HCT116 (cell line): ENCODE results near the gene PTCH2. TPM values are rescaled to one million over a fixed set of nuclear protein-coding genes. Genes with fewer than 3 reads are reported as not detected.

Source experiments
- ATAC-seq: fragments of 200-7000 bp; cut with Tn5 transposase; 2 replicates; pipeline ENCODE4 v1.9.1; 2020; ENCODE audit warnings: mild to moderate bottlenecking, moderate library complexity
- BruUV-seq: library from RNA; stranded (reverse); fragments of 400-500 nt; replicated peaks from 2 replicates; lab custom pipeline; 2021; lab: Mats Ljungman, UMichigan
- CTCF ChIA-PET: fragments of 300-600 bp; sonication (Branson Sonifier 250); formaldehyde crosslinking; loops from one replicate; lab custom pipeline; 2021; ENCODE audit warnings: antibody characterized with exemption; lab: Charles Lee
- POLR2A ChIA-PET: fragments of 300-600, 350-600 bp; sonication (Branson Sonifier 250); formaldehyde crosslinking; loops from one replicate; lab custom pipeline; 2021; ENCODE audit warnings: antibody characterized with exemption; lab: Charles Lee
- RAD21 ChIA-PET, 2 experiments: fragments of 300-600 bp; sonication (Branson Sonifier 250); formaldehyde crosslinking; loops; one replicate each; lab custom pipeline; 2023; ENCODE audit warnings: low total read pairs in 2 of 2; ENCODE audit not compliant: uncharacterized antibody in 2 of 2, unreplicated experiment in 2 of 2, low non-redundant PET in 1 of 2; lab: Charles Lee
- DNase-seq: peaks from one replicate; pipeline ENCODE4 v3.0.0-alpha.2; 2010; ENCODE audit warnings: low read depth, low spot score
- H2AFZ ChIP-seq: fragments of 200-600 bp; shearing (Covaris generic), sonication (generic); 2 replicates; pipeline ENCODE4 v1.6.1; 2017; ENCODE audit warnings: low read depth, mixed run types, mixed read lengths, antibody characterized with exemption, low read length; ENCODE audit not compliant: poor library complexity, severe bottlenecking
- H3K27ac ChIP-seq: 2 replicates; pipeline ENCODE4 v1.5.1; 2012; ENCODE audit warnings: low read depth, low read length
- H3K27me3 ChIP-seq: fragments of 200-600 bp; sonication (generic); 2 replicates; pipeline ENCODE4 v1.6.1; 2016; ENCODE audit warnings: mixed run types, low read length, mixed read lengths; ENCODE audit not compliant: insufficient read depth
- H3K36me3 ChIP-seq, 2 experiments: fragments of 200-500 bp in 1 of 2; fragments of 200-600 bp in 1 of 2; sonication (Bioruptor generic) in 1 of 2; sonication (generic) in 1 of 2; 2 replicates each; pipeline versions ENCODE4 v1.5.1 to v1.6.1; 2014 to 2016; ENCODE audit warnings: low read length in 2 of 2, inconsistent platforms in 1 of 2, mixed read lengths in 1 of 2, mixed run types in 1 of 2; ENCODE audit not compliant: insufficient read depth in 2 of 2, control insufficient read depth in 1 of 2
- H3K4me1 ChIP-seq, 2 experiments: fragments of 200-600 bp in 1 of 2; sonication (generic) in 1 of 2; 2 replicates each; pipeline versions ENCODE4 v1.5.1 to v1.6.1; 2012 to 2017; ENCODE audit warnings: low read length in 2 of 2, inconsistent platforms in 1 of 2, mild to moderate bottlenecking in 1 of 2, mixed read lengths in 1 of 2, mixed run types in 1 of 2, moderate library complexity in 1 of 2; ENCODE audit not compliant: insufficient read depth in 2 of 2, control insufficient read depth in 1 of 2
- H3K4me2 ChIP-seq: fragments of 200-600 bp; sonication (generic); 2 replicates; pipeline ENCODE4 v1.6.1; 2017; ENCODE audit warnings: mixed run types, low read length, mixed read lengths
- H3K4me3 ChIP-seq, 2 experiments: fragments of 200-600 bp in 1 of 2; sonication (generic) in 1 of 2; replicated peaks in 1 of 2; 2 replicates each; pipeline ENCODE4 v1.5.1; 2011 to 2016; ENCODE audit warnings: low read length in 2 of 2, control low read depth in 1 of 2, low read depth in 1 of 2, mild to moderate bottlenecking in 1 of 2, mixed read lengths in 1 of 2, mixed run types in 1 of 2
- H3K79me2 ChIP-seq: fragments of 200-600 bp; sonication (generic); 2 replicates; pipeline ENCODE4 v1.6.1; 2017; ENCODE audit warnings: mild to moderate bottlenecking, mixed run types, low read length, moderate library complexity, mixed read lengths; ENCODE audit not compliant: insufficient read depth
- H3K9ac ChIP-seq: fragments of 200-600 bp; sonication (generic); 2 replicates; pipeline ENCODE4 v1.6.1; 2016; ENCODE audit warnings: low read length, mixed read lengths
- H3K9me2 ChIP-seq: fragments of 200-600 bp; sonication (generic), shearing (Covaris generic); 2 replicates; pipeline ENCODE4 v1.6.1; 2017; ENCODE audit warnings: mixed run types, mild to moderate bottlenecking, moderate library complexity; ENCODE audit not compliant: insufficient read depth
- H3K9me3 ChIP-seq, 2 experiments: fragments of 200-500 bp in 1 of 2; fragments of 200-600 bp in 1 of 2; sonication (Bioruptor generic) in 1 of 2; sonication (generic) in 1 of 2; 2 replicates each; pipeline ENCODE4 v1.6.1; 2014 to 2017; ENCODE audit warnings: low read length in 2 of 2, mixed read lengths in 2 of 2, inconsistent platforms in 1 of 2, low read depth in 1 of 2, mild to moderate bottlenecking in 1 of 2, mixed run types in 1 of 2, moderate library complexity in 1 of 2; ENCODE audit not compliant: control insufficient read depth in 1 of 2, insufficient read depth in 1 of 2
- H4K20me1 ChIP-seq: fragments of 200-600 bp; sonication (generic), shearing (Covaris generic); 2 replicates; pipeline ENCODE4 v1.6.1; 2017; ENCODE audit warnings: mixed run types, mild to moderate bottlenecking, moderate library complexity; ENCODE audit not compliant: insufficient read depth
- ATF3 ChIP-seq: IDR thresholded peaks from 2 replicates; pipeline ENCODE4 v1.6.1; 2012
- CBX3 ChIP-seq: IDR thresholded peaks from 2 replicates; pipeline ENCODE4 v1.6.1; 2012; ENCODE audit warnings: low read depth
- CEBPB ChIP-seq: IDR thresholded peaks from 2 replicates; pipeline ENCODE4 v1.6.1; 2012; ENCODE audit warnings: low read depth
- CTCF ChIP-seq, 3 experiments: fragments of 200-600 bp in 1 of 3; sonication (generic) in 1 of 3; IDR thresholded peaks in 2 of 3; conservative IDR thresholded peaks in 1 of 3; 2 replicates each; pipeline ENCODE4 v1.5.1; 2012 to 2017; ENCODE audit warnings: low read depth in 2 of 3, low read length in 2 of 3, antibody characterized with exemption in 1 of 3, borderline replicate concordance in 1 of 3, control low read depth in 1 of 3, mild to moderate bottlenecking in 1 of 3, mixed read lengths in 1 of 3, mixed run types in 1 of 3, moderate library complexity in 1 of 3; ENCODE audit not compliant: insufficient read depth in 1 of 3
- EGR1 ChIP-seq: IDR thresholded peaks from 2 replicates; pipeline ENCODE4 v1.6.1; 2012; ENCODE audit warnings: low read depth
- ELF1 ChIP-seq: IDR thresholded peaks from 2 replicates; pipeline ENCODE4 v1.6.1; 2012; ENCODE audit warnings: low read depth, borderline replicate concordance
- EZH2 ChIP-seq: fragments of 200-600 bp; sonication (generic); IDR thresholded peaks from 2 replicates; pipeline ENCODE4 v1.6.1; 2017; ENCODE audit warnings: antibody characterized with exemption, mixed run types
- EZH2phosphoT487 ChIP-seq: fragments of 200-600 bp; IDR thresholded peaks from 2 replicates; pipeline ENCODE4 v1.6.1; 2018; ENCODE audit warnings: antibody characterized with exemption, borderline replicate concordance
- FOSL1 ChIP-seq: IDR thresholded peaks from 2 replicates; pipeline ENCODE4 v1.6.1; 2012; ENCODE audit warnings: low read depth
- JUND ChIP-seq: IDR thresholded peaks from 2 replicates; pipeline ENCODE4 v1.6.1; 2012
- MAX ChIP-seq: IDR thresholded peaks from 2 replicates; pipeline ENCODE4 v1.6.1; 2012
- POLR2A ChIP-seq: IDR thresholded peaks from 2 replicates; pipeline ENCODE4 v1.7.0; 2011; ENCODE audit warnings: borderline replicate concordance; ENCODE audit not compliant: insufficient read depth, insufficient read length; ENCODE audit errors: extremely low read depth
- POLR2AphosphoS5 ChIP-seq: IDR thresholded peaks from 2 replicates; pipeline ENCODE4 v1.6.1; 2011; ENCODE audit warnings: mild to moderate bottlenecking, low read depth, low read length, moderate library complexity
- RAD21 ChIP-seq: IDR thresholded peaks from 2 replicates; pipeline ENCODE4 v1.6.1; 2012; ENCODE audit warnings: low read depth, mild to moderate bottlenecking
- SIN3A ChIP-seq: IDR thresholded peaks from 2 replicates; pipeline ENCODE4 v1.6.1; 2012; ENCODE audit warnings: low read depth
- SP1 ChIP-seq: IDR thresholded peaks from 2 replicates; pipeline ENCODE4 v1.6.1; 2012; ENCODE audit warnings: low read depth
- SRF ChIP-seq: IDR thresholded peaks from 2 replicates; pipeline ENCODE4 v1.6.1; 2012; ENCODE audit warnings: low read depth
- TCF7L2 ChIP-seq: IDR thresholded peaks from 2 replicates; pipeline ENCODE4 v1.7.0; 2011; ENCODE audit warnings: borderline replicate concordance, inconsistent platforms; ENCODE audit not compliant: insufficient read depth, insufficient read length; ENCODE audit errors: extremely low read depth
- YY1 ChIP-seq: IDR thresholded peaks from 2 replicates; pipeline ENCODE4 v1.6.1; 2011; ENCODE audit warnings: low read length, low read depth, moderate library complexity, mild to moderate bottlenecking; ENCODE audit not compliant: insufficient replicate concordance; ENCODE audit errors: extremely low read depth
- ZBTB33 ChIP-seq: IDR thresholded peaks from 2 replicates; pipeline ENCODE4 v1.6.1; 2011; ENCODE audit warnings: mild to moderate bottlenecking, low read length, moderate library complexity; ENCODE audit not compliant: insufficient replicate concordance; ENCODE audit errors: extremely low read depth
- ZFX ChIP-seq: fragments of 450-650 bp; IDR thresholded peaks from 2 replicates; pipeline ENCODE4 v1.6.1; 2017
- ZNF274 ChIP-seq: fragments of 200-500 bp; sonication (Bioruptor generic); IDR thresholded peaks from 2 replicates; pipeline ENCODE4 v1.6.1; 2014; ENCODE audit warnings: mild to moderate bottlenecking, low read depth, low read length, inconsistent platforms
- intact Hi-C: fragments of 100-400 bp; cut with micrococcal nuclease; formaldehyde crosslinking; loops from 2 replicates; pipeline ENCODE4 v1.10.0; 2022
- total RNA-seq: library from RNA; stranded (reverse); gene quantifications from one replicate; pipeline ENCODE4 v1.2.1, GENCODE V29; 2021; ENCODE audit not compliant: unreplicated experiment

Gene PTCH2
- total RNA-seq, 1 experiment from 2014 or later = 1.3 TPM

GRCh38 chr1:44819608-44820327, 23.3 kb downstream of the PTCH2 start:
- peak overlapping the region; percentile 83 for H3K4me2 ChIP-seq
- peak overlapping the region; percentile 83 for H3K27ac ChIP-seq
- no peak overlapping the region for H2AFZ ChIP-seq
- H3K79me2 ChIP-seq = no peaks in the 10 kb centered on the region
- peak; percentile 93 for ATAC-seq
- peak overlapping the region; percentile 76 for H3K9ac ChIP-seq
- RAD21 ChIA-PET = interaction anchor here (1.1 to 1.2 kb wide), 2 partner anchors 26 to 88 kb away, joined by 3 to 4 read pairs; no protein-coding TSS in a partner anchor
- CTCF ChIA-PET = interaction anchor here (1.0 to 1.8 kb wide), 5 partner anchors 12 to 91 kb away, joined by 3 to 8 read pairs (median 4); partner anchors contain the start of genes PLK3 and RNU5D-1
- intact Hi-C loops = no loop called here
- BruUV-seq = TSS peak; percentile 96
- no peaks in the 10 kb centered on the region for H3K36me3 ChIP-seq
- DNase-seq = peak; percentile 96
- no peaks in the 10 kb centered on the region for H3K9me2 ChIP-seq
- H3K4me1 ChIP-seq = peaks cover 11 to 37% of the 10 kb centered on the region in 2 experiments
- H4K20me1 ChIP-seq = no peaks in the 10 kb centered on the region
- H3K4me3 ChIP-seq = peak overlapping the region; percentile 36 to 48
- H3K9me3 ChIP-seq = no peaks in the 10 kb centered on the region
- POLR2A ChIA-PET = interaction anchor here (0.6 to 9.1 kb wide), 33 partner anchors 11 to 2001 kb away, joined by 3 to 200 read pairs (median 5); partner anchors contain the start of genes ARMH1, BEST4, BTBD19 and DYNLT4
- H3K27me3 ChIP-seq = no peaks in the 10 kb centered on the region
- TF ChIP-seq EGR1 (peak; percentile 70), CBX3 (peak; percentile 84), POLR2AphosphoS5 (peak; percentile 99), ATF3 (no peak), CTCF (IDR thresholded peaks at IDR 0.05 in 2 of 3, conservative IDR thresholded peaks at IDR 0.05 in 1 of 3; ENCODE audit: borderline replicate concordance in 1 of 3, insufficient read depth in 1 of 3, low read depth in 2 of 3, low read length in 2 of 3) (0 out of 6 replicates have a peak, but pooled peaks of 1 of the 3 experiments have one; percentile 9), RAD21 (peak; percentile 52), ZBTB33 (peak; percentile 87), SP1 (peak; percentile 95), ZNF274 (no peak), EZH2phosphoT487 (no peak), JUND (peak; percentile 80; the same call in 1 of the 2 replicates), FOSL1 (peak; percentile 65; the same call in 1 of the 2 replicates), MAX (peak; percentile 77), POLR2A (peak; percentile 100), SIN3A (peak; percentile 100), SRF (no peak), CEBPB (peak; percentile 90), ZFX (no peak), EZH2 (no peak), TCF7L2 (no peak), YY1 (peak; percentile 70), ELF1 (no peak; the same call in 1 of the 2 replicates)
